DND-41 (cell line): ENCODE results near the gene XRCC2.

Source experiments
- CTCF ChIP-seq: IDR thresholded peaks from 2 replicates; pipeline ENCODE4 v1.5.1; 2012; ENCODE audit warnings: borderline replicate concordance, low read length, moderate library complexity, mild to moderate bottlenecking; ENCODE audit not compliant: poor library complexity, severe bottlenecking; ENCODE audit errors: extremely low read depth
- EZH2 ChIP-seq: IDR thresholded peaks from 3 replicates; pipeline ENCODE4 v1.6.1; 2012; ENCODE audit warnings: borderline replicate concordance, low read depth, mild to moderate bottlenecking, moderate library complexity, low read length, inconsistent platforms; ENCODE audit not compliant: severe bottlenecking

GRCh38 chr7:152669758-152670157 lies 6.2 kb downstream of the XRCC2 start:
- TF ChIP-seq CTCF (no peak), EZH2 (no peak)
